AG10803 (cell line): Measurements from ENCODE around the gene SMCHD1.

Source experiments
- DNase-seq: peaks from one replicate; pipeline ENCODE4 v3.0.0; 2010; ENCODE audit warnings: low read depth
- H3K4me3 ChIP-seq: 2 replicates; pipeline ENCODE4 v1.5.1; 2011; ENCODE audit warnings: mild to moderate bottlenecking, low read length, control low read depth
- TF ChIP-seq, protein P1 (sequence below): conservative IDR thresholded peaks from 2 replicates; pipeline ENCODE4 v1.5.1; 2011; ENCODE audit warnings: mild to moderate bottlenecking, low read length, control low read depth, inconsistent platforms

Gene SMCHD1

DNA sequence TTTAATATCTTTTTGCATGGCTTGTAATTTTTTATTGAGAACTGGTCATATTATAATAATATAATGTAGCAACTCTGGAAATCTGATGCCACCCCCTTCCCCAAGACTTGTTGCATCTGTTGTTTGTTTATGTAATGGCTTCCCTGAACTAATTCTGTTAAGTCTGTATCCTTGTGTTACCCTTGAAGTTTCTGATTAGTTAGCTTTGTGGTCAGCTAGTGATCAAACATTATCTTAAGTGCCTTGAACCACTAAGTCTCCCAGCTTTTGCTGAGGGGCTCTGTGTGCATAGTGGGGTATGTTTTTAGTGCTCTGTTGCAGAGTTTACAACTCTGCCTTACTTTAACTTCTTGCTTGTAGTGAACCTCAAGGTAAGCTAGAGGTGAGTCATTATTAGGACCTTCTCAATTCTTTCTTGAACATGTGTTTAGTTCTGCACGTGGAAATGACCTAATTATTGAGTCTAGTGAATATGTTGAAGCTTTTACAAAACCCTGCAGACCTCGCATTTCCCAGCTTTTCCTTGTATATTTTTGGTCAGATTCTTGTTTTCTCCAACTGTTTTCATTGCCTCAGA lies 24.8 kb downstream of the SMCHD1 start:
- TF ChIP-seq, protein P1, sequence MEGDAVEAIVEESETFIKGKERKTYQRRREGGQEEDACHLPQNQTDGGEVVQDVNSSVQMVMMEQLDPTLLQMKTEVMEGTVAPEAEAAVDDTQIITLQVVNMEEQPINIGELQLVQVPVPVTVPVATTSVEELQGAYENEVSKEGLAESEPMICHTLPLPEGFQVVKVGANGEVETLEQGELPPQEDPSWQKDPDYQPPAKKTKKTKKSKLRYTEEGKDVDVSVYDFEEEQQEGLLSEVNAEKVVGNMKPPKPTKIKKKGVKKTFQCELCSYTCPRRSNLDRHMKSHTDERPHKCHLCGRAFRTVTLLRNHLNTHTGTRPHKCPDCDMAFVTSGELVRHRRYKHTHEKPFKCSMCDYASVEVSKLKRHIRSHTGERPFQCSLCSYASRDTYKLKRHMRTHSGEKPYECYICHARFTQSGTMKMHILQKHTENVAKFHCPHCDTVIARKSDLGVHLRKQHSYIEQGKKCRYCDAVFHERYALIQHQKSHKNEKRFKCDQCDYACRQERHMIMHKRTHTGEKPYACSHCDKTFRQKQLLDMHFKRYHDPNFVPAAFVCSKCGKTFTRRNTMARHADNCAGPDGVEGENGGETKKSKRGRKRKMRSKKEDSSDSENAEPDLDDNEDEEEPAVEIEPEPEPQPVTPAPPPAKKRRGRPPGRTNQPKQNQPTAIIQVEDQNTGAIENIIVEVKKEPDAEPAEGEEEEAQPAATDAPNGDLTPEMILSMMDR: no peak
- H3K4me3 ChIP-seq: no peak overlapping the region
- DNase-seq: no peak

DNA sequence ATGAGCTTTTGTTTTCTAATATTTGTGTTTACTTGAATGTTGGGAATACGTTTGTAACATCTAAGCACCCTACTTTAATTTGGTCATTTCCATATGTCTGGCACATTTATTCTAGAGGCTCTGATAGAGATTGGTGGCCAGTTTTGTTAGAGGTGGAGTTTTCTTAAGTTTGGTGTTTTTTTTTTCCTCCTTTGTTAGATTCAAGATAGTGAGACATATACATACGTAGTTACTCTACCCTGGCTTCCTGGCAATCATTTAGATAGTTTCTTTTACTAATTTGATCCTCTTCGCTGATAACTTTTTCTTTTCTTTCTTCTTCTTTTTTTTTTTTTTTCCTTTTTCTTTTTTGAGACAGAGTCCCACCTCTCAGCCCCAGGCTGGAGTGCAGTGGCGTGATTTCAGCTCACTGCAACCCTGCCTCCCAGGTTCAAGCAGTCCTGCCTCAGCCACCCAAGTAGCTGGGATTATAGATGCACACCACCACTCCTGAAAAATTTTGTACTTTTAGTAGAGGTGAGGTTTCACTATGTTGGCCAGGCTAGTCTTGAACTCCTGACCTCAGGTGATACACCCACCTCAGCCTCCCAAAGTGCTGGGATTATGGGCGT lies 26.6 kb downstream of the SMCHD1 start:
- no peak for DNase-seq
- H3K4me3 ChIP-seq: no peak overlapping the region
- TF ChIP-seq, protein P1: no peak

GRCh38 chr18:2683055-2683454 lies 27.5 kb downstream of the SMCHD1 start:
- TF ChIP-seq, protein P1: no peak
- DNase-seq: no peak
- H3K4me3 ChIP-seq: no peak overlapping the region

DNA sequence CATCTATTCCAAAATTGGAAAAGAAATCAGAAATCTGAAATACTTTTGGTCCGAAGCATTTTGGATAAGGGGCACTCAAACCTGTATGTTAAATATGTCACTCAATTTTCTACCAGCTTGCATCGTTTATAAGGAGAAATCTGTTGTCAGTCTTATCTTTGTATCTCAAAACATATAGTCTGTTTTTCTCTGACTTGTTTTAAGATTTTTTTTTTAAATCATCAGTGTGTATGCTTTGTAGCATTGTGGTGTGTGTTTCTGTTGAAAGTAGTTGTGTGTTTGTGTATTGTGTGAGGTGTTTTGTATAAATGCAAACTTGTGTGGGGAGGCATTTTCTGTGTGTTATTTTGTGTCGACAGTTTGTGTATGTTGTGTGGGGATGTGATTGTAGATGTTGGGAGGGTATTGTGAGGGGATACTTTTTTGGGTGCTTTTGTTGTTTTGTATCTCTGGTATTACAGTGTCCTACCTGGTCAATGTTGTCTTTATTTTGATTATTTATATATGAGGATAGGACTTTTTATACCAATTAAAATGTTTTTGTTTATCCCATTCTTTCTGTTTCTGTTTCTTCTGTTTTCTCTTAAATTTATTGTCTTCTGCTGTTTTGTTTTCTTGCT lies 30.9 kb downstream of the SMCHD1 start:
- no peak overlapping the region for H3K4me3 ChIP-seq
- TF ChIP-seq, protein P1: no peak
- DNase-seq: no peak

- TF ChIP-seq, protein P1: no peak
- DNase-seq: no peak
- H3K4me3 ChIP-seq: no peak overlapping the region
These were observed 32.0 kb downstream of the SMCHD1 start for GRCh38 chr18:2687390-2688001.

GRCh38 chr18:2692508-2692907 lies 37.0 kb downstream of the SMCHD1 start:
- no peak overlapping the region for H3K4me3 ChIP-seq
- TF ChIP-seq, protein P1: no peak
- no peak for DNase-seq
